ENCODE data around the gene INPP5D.
"Not testable (repeated sequence)": the region's sequence is repeated elsewhere in the genome, so short reads cannot be mapped to it uniquely, and the experiment has no call there.

INPP5D gene

GRCh38 chr2:233092432-233093165, 32.5 kb downstream of the INPP5D start:
- DNase-seq (ENCODE audit: low read depth in 2 of 2) = no peak

- DNase-seq (ENCODE audit: low read depth in 2 of 2) = no peak
These were observed 33.0 kb downstream of the INPP5D start for GRCh38 chr2:233093166-233093448.

DNA sequence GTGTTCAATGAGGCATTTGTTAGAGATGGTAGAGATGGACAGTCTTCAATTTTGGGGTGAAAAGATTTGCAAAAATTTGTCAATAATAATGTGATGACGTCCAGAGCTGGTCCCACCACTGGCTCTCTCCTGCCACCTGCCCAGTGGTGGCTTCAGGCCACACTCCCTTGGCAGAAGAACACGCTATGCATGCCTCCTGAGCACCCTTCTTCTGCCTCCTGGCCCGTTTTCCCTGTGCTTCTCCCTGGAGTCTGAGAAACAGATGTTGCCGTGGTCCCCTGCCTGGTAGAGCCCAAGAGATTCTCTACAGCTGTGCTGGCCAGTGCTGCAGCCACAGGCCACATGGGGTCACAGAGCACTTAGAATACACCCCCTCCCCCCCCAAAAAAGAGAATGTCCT, 33.6 kb downstream of the INPP5D start:
- no peak for DNase-seq (ENCODE audit: low read depth in 2 of 2)

DNA sequence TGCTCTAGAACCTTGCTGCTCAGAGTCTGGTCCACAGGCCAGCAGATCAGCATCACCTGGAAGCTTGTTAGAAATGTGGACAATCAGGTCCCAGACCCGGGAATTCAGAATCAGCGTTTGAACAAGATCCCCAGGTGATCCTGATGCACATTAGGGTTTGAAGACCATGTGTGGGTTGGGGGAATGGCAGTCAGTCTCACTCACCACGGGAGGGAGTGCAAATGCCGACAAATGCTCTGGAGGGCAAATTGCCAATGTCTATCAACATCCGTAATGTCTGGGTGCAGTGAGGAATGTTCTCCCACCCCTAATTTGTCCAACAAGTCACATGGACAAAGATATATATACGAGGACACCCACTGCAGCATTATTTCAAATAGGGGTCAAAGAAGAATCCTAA, 34.5 kb downstream of the INPP5D start:
- no peak for DNase-seq (ENCODE audit: low read depth in 2 of 2)

- no peak for DNase-seq (ENCODE audit: low read depth in 2 of 2)
These were observed 35.9 kb downstream of the INPP5D start for GRCh38 chr2:233096006-233096405.

DNA sequence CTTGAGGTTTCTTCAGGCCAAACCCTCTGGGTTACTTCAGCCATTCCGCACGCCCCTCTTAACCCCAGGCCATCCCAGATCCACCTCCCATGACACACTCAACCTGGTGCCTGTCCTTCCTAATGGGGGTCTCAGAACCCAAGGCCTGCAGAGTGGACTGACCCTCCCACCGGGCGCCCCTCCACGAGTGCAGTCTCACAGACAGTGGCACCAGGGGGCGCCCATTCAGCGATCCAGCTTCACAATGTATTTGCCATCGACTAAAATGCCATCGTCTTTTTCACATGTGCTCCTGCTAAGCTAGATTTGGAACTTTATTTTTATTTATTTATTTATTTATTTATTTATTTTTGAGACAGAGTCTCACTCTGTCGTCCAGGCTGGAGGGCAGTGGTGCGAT, 38.5 kb downstream of the INPP5D start:
- DNase-seq (ENCODE audit: low read depth in 2 of 2) = no peak

GRCh38 chr2:233099820-233100191, 39.7 kb downstream of the INPP5D start:
- DNase-seq (ENCODE audit: low read depth in 2 of 2) = not testable (repeated sequence)

DNA sequence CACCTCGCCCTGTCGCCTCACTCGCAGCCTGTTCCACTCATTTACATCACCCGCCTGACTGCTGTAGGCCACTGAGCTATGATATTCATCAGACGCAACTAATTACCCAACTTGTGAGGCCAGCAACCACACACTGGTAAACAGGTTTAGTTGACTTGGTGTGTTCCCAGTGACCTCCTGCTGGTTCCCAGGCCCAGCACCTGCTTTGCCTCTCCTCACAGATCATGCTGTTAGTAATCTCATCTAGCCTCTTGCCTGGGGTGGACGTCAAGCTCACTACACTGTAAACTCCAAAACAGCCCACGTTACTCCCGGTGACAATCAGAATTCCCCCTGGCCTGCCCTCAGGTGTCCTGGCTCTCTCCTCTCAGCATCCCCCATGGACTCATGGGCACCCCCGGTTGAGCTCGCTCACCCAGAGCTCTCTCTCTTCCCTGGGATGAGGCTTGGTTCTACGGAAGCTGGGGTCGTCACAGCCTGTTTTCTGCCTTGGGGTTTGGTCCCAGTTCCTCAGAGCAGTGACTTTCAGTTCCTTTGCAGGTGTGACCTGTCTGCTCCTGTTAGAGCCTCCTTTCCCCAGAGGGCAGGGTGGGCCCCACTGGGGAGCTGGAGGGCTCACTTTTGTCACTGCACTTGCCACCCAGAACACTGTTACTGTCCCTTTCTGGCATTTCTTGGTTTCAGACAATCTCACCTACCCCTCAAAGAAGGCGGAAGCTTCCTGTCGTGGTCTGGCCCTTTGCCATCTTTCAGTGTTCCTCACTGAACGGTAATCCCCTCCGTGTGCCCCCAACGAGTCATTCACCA, 40.3 kb downstream of the INPP5D start:
- DNase-seq (ENCODE audit: low read depth in 2 of 2) = peak; percentile 65 to 72

DNA sequence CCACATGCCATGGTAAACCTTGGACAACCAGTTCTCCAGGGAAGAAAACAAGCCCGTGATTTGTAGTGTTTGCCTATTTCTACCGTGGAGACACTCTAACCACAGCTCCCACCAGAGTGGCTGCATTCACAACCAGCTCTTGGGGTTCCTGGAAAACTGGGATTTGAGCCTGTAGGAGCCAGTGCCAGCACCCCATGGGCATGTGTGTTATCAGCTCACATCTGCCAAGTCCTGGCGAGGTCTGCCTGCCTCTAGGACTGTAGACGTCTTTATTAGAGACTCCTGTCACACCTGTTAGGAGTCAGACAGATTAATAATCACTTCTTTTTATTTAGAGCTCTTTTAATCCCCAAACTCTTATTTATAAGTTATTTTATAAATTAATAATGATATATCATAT, 41.0 kb downstream of the INPP5D start:
- DNase-seq (ENCODE audit: low read depth in 2 of 2) = no peak

DNA sequence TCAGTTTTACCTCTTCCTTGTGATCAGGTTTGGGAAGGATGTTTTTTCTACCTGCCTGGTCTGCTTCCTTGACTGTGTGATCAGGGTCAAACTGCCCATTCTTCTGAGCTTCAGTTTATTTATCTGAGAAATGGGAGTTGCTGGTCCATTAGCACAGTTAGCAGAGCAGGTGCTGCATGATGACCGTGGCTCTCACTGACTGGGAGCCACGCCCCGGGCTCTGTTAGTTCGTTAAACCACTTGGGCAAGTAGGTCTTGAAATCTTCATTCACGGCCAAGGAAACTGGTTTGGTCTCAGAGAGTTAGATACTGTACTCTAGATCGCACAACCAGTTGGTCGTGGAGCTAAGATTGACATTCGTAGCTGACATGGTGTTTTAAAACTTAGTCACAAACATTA, 41.7 kb downstream of the INPP5D start:
- no peak for DNase-seq (ENCODE audit: low read depth in 2 of 2)

DNA sequence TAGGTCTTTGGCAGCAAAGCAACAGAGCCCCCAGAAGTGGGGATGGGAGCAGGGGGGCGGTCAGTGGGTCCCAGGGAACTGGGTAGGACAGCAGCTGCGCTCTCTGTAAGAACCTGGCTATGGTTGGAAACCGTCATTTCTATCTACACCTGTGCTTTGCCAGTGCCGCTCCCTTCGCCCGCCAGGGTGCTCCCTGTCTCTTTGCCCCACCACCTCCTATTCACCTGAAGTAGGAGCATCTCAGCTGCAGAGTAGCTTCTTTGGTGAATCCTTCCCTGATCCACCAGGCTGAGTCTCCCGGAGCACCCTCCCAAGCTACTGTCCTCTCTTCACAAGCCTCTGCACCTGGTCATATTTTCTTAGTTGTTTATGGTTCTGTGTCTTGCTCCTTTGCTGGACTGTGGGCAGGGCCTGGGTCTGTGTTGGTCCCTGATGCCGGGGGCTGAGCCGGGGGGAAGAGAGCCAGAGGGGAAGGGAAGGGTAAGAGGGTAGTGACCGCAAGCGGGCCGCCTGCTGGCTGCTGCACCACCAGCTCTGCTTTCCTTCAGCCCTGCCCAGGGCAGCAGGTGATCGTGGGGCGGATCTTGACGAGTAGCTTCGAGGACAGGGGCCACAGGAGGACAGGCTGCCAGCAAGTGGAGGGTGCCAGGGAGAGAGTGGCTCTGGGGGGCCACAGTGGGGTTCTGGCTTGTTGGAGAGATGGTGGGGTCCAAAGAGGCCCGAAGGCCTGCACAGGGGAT, 45.2 kb downstream of the INPP5D start:
- DNase-seq (ENCODE audit: low read depth in 2 of 2) = no peak

- DNase-seq (ENCODE audit: low read depth in 2 of 2) = no peak
These were observed 45.8 kb downstream of the INPP5D start for GRCh38 chr2:233105930-233106329.

- DNase-seq (ENCODE audit: low read depth in 2 of 2) = no peak
These were observed 46.9 kb downstream of the INPP5D start for GRCh38 chr2:233107011-233107410.

- DNase-seq (ENCODE audit: low read depth in 2 of 2) = no peak
These were observed 47.7 kb downstream of the INPP5D start for GRCh38 chr2:233107831-233108300.

- DNase-seq (ENCODE audit: low read depth in 2 of 2) = no peak
These were observed 48.7 kb downstream of the INPP5D start for GRCh38 chr2:233108611-233109490.

GRCh38 chr2:233111427-233111826, 51.3 kb downstream of the INPP5D start:
- DNase-seq (ENCODE audit: low read depth in 2 of 2) = no peak

GRCh38 chr2:233112329-233112728, 52.2 kb downstream of the INPP5D start:
- DNase-seq (ENCODE audit: low read depth in 2 of 2) = no peak

GRCh38 chr2:233112776-233113452, 52.8 kb downstream of the INPP5D start:
- no peak for DNase-seq (ENCODE audit: low read depth in 2 of 2)

GRCh38 chr2:233114421-233114861, 54.3 kb downstream of the INPP5D start:
- DNase-seq (ENCODE audit: low read depth in 2 of 2) = no peak

GRCh38 chr2:233115121-233115520, 55.0 kb downstream of the INPP5D start:
- no peak for DNase-seq (ENCODE audit: low read depth in 2 of 2)

DNA sequence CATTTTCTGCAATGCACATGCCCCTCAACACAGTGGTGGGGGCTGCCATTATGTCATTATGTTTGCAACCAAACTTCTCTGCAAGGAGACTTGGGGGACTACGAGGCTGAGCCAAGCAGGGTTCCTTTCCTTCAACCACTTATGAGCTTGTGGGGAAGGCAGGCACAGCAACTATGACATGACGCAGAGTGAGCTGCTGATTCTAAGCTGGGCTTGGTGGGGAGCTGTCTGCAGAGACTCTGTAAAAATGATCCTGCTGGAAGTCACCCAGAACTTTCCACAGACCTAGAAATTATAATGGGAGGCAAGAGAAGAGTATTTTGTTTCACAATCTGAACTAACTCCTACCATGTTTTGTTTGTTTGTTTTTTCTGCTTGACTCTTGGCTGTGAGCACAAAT, 55.6 kb downstream of the INPP5D start:
- no peak for DNase-seq (ENCODE audit: low read depth in 2 of 2)

All from stimulated activated CD8-positive, alpha-beta memory T cell treated with anti-CD3 and anti-CD28 coated beads, Interleukin-2, amount 100 ng/mL, for 48 hours (primary cell).